ENCODE measurements around the gene RNF145. TPM values are rescaled to one million over a fixed set of nuclear protein-coding genes. Genes with fewer than 3 reads are reported as not detected.

RNF145 gene, protein sequence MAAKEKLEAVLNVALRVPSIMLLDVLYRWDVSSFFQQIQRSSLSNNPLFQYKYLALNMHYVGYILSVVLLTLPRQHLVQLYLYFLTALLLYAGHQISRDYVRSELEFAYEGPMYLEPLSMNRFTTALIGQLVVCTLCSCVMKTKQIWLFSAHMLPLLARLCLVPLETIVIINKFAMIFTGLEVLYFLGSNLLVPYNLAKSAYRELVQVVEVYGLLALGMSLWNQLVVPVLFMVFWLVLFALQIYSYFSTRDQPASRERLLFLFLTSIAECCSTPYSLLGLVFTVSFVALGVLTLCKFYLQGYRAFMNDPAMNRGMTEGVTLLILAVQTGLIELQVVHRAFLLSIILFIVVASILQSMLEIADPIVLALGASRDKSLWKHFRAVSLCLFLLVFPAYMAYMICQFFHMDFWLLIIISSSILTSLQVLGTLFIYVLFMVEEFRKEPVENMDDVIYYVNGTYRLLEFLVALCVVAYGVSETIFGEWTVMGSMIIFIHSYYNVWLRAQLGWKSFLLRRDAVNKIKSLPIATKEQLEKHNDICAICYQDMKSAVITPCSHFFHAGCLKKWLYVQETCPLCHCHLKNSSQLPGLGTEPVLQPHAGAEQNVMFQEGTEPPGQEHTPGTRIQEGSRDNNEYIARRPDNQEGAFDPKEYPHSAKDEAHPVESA
- 128 to 155 TPM (median 142 TPM) in 5 replicates for total RNA-seq (2022; extraction: Qiagen RNA extraction; ENCODE audit: low read depth)

DNA sequence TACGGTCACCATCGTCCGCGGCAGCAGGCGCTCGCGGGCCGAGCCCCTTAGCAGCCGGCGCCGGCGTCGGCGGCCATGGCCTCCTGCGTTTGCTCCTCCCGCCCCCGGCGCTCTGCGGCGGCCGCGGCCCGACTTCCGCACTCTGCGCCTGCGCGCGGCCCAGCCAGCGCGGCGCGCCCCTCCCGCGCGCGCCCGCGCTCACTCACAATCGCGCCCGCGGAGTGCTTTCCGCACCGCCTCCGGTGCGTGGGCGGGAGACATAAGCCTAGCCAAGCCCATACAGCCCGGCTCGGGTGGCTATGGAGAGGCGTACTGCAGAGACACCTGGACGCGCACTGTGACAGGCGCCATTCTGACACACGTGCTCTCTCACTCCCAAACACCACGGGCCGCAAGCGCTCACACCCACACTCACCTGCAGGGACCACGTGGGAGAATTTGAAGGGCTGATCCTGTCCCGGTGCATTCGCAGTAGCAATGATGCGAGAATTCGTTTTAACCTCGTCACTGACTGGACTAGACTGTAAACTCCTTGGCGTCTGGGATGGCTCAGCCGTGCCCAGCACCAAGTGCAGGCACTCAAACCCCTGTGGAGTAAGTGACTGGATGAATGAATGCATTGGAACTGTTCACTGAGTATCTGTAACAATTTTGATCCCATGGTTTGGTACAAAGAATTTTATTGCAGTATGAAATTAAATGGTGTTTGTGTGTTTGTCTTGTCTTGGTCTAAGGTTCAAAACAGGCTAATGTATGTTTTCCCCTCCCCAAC lies at the start of gene RNF145:
TSS of gene RNF145 (minus strand) at position 116 of the 772 bp plus-strand sequence. CDS start 5,936 bp downstream, outside the sequence.

Other genes starting within 250 kb of the RNF145 start
- gene EBF1, start 109.6 kb downstream of the RNF145 start, total RNA-seq (2022; extraction: Qiagen RNA extraction; ENCODE audit: low read depth): 0.38 to 1.8 TPM (median 0.71 TPM) in 5 replicates
- 23.6 to 42.9 TPM (median 33.7 TPM) in 5 replicates for gene UBLCP1, start 53.7 kb upstream of the RNF145 start, total RNA-seq (2022; extraction: Qiagen RNA extraction; ENCODE audit: low read depth)
- 0.05 to 0.11 TPM (median 0.09 TPM) in 3 of 5 replicates, not detected in the others for gene IL12B, start 120.9 kb upstream of the RNF145 start, total RNA-seq (2022; extraction: Qiagen RNA extraction; ENCODE audit: low read depth)